Activated T-helper 9 cell treated with anti-CD3 and anti-CD28 coated beads, Interleukin-2, amount 50 U/mL, for 16 hours (primary cell): ENCODE data around the gene CUL3.

Experiments
- DNase-seq: peaks from one replicate; pipeline ENCODE4 v3.0.0-alpha.2; 2020; ENCODE audit warnings: low read depth

CUL3 gene

GRCh38 chr2:224421065-224421464 is 164.1 kb downstream of the CUL3 start:
- no peak for DNase-seq
